Glomerular endothelial cell (primary cell): ENCODE results near the gene SLC12A5. TPM values are rescaled to one million over a fixed set of nuclear protein-coding genes. Genes with fewer than 3 reads are reported as not detected.

ENCODE experiments used
- DNase-seq: peaks from one replicate; pipeline ENCODE4 v3.0.0-alpha.2; 2011; ENCODE audit warnings: low read depth, low spot score; ENCODE audit errors: extremely low read depth
- total RNA-seq: library from RNA; depleted of rRNA; stranded (reverse); fragments of >200 nt; gene quantifications from 2 replicates; pipeline ENCODE4 v1.2.3, GENCODE V29; 2015

SLC12A5 gene
- total RNA-seq, 1 donor from 2014 or later, result 2.2 TPM

GRCh38 chr20:46051556-46052308 lies 22.7 kb downstream of the SLC12A5 start:
- DNase-seq, result no peak

GRCh38 chr20:46053416-46053815 lies 24.4 kb downstream of the SLC12A5 start:
- no peak for DNase-seq

DNA sequence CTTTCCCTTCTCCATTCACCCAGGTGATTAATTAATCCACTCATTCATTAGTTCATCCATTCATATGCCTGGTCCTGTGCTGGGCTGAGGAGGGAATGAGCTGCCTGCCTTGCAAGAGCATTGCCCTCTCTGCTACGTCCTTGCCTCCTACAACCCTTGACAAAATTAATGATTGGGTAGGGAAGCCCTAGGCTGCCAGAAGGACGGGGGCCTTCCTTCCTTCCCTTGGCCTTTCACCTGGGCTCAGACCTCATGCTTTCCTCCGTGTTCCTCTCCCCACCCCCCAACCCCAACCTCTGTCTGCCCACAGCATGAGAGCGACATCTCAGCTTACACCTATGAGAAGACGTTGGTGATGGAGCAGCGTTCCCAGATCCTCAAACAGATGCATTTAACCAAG lies 25.6 kb downstream of the SLC12A5 start:
- DNase-seq, result no peak

DNA sequence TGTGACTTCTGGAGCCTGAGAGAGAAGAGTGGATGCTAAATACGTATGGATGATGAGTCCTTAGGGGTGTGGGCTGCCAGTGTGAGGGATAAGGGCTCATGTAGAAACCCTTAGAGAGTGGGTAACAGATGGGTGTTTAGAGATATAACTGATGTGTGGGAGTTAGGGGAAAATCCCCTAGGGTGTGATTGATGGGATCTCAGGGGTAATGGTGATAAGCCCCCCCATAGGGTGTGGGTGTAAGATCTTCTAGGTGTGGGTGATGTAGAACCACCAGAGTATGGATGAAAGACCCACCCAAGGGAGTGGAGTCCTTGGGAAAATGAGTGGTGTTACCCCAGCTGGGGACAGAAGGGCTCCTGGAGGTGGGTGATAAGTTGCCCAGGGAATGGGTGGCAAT lies 26.3 kb downstream of the SLC12A5 start:
- no peak for DNase-seq

DNA sequence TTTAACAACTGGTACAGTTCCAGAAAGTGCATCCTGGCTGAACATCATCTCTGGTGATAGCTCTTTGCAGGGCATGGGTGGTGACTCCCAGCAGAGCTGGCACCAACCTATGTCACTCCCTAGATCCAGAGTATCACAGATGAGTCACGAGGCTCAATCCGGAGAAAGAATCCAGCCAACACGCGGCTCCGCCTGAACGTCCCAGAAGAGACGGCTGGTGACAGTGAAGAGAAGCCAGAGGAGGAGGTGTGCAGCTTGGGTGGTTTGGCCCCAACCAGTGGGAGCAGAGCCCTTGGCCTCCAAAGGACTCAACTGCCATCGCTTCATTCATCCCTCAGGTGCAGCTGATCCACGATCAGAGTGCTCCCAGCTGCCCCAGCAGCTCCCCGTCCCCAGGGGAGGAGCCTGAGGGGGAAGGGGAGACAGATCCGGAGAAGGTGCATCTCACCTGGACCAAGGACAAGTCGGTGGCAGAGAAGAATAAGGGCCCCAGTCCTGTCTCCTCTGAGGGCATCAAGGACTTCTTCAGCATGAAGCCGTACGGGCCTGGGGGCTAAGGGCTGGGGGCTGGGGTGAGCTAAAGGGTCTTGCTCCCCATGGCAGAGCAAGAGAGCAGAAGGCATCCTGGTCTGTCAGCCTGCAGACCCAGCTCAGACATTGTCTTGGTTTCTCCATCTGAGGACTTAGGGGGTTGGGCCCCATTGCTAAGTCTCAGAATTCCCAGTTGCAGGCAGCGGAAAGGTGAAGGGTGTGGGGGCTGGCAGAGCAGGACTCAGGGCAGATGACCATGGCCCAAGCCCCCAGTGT lies 27.2 kb downstream of the SLC12A5 start:
- DNase-seq, result no peak

DNA sequence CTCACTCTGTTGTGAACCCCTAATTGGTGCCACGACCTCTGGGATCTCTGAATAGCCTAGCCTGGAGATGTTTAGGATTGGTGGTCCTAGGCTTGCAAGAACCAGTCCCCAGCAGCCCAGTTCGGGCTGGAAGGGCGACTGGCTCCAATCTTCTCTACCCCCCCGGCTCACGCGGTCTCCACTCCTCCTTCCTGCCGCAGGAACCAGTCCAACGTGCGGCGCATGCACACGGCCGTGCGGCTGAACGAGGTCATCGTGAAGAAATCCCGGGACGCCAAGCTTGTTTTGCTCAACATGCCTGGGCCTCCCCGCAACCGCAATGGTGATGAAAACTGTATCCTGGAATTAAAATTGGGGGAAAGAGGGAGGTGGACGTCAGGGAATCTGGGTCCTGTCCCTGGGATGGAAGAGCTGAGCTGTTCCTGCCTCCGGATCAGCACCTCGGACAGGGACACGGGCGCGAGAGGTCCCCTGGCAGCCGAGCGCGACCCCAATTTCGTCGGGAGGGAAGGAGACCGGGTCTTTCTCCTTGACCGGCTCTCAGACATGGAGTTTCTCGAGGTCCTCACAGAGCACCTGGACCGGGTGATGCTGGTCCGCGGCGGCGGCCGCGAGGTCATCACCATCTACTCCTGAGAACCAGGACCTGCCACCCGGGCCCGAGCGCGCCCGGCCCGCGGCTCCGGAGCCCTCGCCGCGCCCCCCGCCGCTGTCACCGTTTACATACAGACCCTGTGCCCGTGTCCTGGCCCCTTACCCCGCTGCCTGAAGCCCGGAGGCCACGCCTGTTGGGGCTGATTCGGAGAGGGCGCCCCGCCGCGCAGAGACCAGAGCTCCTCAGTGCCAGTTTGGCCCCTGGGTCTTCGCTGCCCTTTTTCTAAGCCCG lies 28.2 kb downstream of the SLC12A5 start:
- no peak for DNase-seq

- no peak for DNase-seq
These were observed 29.0 kb downstream of the SLC12A5 start for GRCh38 chr20:46057856-46058598.

DNA sequence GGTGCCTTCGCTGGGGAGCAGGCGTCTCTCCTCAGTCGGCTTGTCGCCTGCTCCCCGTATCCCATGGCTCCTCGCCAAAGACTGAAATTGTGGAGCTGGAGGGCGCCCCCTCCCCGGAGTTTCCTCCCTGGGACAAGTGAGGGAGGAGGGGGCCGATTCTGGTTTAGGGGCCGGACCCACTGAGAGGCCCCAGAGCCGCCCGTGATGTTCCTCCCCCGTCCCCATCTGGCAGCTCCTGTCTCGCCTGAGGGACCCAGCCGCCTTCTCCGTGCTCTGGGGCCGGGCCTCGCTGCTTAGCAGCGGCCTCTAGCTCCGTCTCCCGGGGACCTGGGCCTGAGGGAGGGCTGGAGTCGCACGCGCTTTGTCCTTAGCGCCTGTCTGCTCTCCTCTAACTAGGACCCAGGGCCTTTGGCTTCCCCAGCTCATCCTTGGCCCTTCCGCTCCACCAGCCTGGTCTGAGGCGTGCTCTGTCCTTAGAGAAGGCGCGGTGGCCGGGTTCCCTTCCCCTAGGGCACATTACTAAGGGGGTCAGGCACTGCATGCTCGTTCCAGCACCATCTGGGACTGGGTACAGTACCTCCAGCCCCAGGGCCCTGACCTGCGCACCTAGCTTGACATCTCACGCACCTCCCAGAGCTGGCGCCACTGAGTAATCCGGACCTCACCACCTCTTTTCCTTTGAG lies 29.7 kb downstream of the SLC12A5 start:
- DNase-seq, result no peak

- DNase-seq, result peak; percentile 34
These were observed 31.4 kb downstream of the SLC12A5 start for GRCh38 chr20:46060301-46060881.

DNA sequence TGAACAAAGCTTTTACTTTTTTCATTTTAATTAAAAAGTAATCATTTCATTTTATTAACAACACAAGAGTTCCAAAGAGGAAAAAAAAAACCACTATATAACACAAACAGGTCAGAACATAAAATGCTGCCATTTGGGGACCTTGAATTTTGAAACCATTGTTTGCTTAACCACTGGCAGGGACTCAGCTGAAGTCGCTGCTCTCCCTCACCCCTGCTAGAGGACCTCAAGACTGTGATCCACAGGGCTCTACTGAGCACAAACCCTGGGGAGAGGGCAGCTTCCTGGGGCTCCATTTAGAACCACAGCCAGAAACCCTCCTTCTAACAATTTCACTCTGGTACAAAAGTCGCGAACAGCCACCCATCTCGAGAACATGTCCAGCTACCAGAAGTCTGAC lies 32.0 kb downstream of the SLC12A5 start:
- DNase-seq, result no peak

GRCh38 chr20:46062151-46062550 lies 33.1 kb downstream of the SLC12A5 start:
- no peak for DNase-seq

DNA sequence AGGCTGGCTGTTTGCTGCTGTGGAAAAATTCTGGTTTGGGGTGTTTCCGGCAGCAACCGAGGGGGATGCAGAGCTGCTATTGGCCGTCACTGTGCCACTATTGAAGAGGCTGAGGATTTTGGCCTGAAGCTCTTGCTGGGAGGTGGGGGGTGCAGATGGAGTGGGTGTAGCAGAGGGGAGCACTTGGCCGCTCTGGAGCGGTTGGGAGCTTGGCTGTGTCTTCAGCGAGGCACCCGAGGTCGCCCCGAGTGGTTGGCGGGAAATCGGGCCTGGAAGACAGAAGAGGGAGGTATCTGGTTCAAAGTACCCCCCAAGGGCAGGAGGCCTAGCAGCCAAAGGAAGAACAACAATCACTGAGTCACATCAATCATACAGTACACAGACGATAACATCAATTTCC lies 33.6 kb downstream of the SLC12A5 start:
- DNase-seq, result no peak

- DNase-seq, result no peak
These were observed 34.1 kb downstream of the SLC12A5 start for GRCh38 chr20:46063151-46063550.

GRCh38 chr20:46063652-46064054 lies 34.6 kb downstream of the SLC12A5 start:
- DNase-seq, result no peak

DNA sequence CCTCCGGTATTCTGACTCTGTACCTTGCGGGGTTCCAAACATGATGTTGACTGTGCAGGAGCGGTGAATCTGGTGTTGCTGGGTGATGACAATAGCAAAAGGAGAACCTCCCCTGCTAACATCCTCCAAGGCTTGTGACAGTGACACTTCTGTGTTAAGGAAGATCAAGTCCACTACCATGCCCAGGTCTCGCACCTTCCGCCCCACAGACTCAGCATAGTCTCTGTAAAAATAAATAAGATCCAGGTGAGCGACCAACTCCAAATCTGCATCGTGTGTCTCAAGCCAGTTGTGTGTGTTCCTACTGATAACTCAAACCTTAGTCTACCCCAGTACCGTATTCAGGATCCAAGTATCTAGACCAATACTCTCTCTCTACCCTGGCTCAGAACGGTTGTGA lies 36.0 kb downstream of the SLC12A5 start:
- no peak for DNase-seq

- DNase-seq, result no peak
These were observed 36.7 kb downstream of the SLC12A5 start for GRCh38 chr20:46065691-46066090.

DNA sequence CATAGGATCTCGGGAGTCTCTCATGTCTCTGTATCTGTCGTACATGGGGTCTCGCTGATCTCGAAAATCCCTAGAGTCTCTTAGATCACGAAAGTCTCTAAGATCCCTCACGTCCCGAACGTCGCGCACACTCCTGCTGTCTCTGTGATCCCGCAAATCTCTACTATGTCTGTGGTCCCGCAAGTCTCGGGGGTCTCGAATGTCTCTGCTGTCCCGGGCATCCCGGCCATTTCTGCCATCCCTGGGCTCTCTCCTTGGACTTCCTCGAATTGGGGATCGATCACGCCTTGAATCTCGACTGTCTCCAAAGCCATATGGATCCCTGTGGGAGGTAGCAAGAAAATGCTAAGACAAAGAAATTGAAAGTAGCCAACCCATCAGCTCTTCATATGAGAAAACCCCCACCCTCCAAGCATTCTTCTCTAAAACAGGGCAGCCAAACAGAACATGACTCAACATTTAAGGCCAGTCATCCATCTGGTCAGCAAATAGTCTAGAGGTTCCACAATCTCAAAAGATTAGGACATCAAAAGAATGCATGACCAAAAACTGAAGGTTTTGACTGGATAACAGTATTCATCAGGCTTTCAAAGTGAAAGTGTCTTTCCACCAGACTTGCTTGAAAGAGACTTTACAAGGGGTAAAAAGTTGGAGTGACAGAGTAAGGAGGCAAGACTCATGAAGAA lies 41.3 kb downstream of the SLC12A5 start:
- no peak for DNase-seq

- no peak for DNase-seq
These were observed 42.6 kb downstream of the SLC12A5 start for GRCh38 chr20:46071573-46071972.

- no peak for DNase-seq
These were observed 44.0 kb downstream of the SLC12A5 start for GRCh38 chr20:46073024-46073423.
